ENCODE data around the gene GALNT14. TPM values are rescaled to one million over a fixed set of nuclear protein-coding genes. Genes with fewer than 3 reads are reported as not detected.

Gene GALNT14
- total RNA-seq, 1 donor, result 0.72 TPM

GRCh38 chr2:31136000-31136399 is 2.2 kb downstream of the GALNT14 start:
- TF ChIP-seq CTCF (IDR thresholded peaks at IDR 0.05; ENCODE audit: insufficient read depth, low read length), result no peak
- H3K4me3 ChIP-seq (ENCODE audit: low read depth, low read length), result no peak overlapping the region
- no peak for DNase-seq (ENCODE audit: low read depth)

GRCh38 chr2:31134480-31134879 is 3.8 kb downstream of the GALNT14 start:
- DNase-seq (ENCODE audit: low read depth), result no peak
- no peak overlapping the region for H3K4me3 ChIP-seq (ENCODE audit: low read depth, low read length)
- no peak for TF ChIP-seq CTCF (IDR thresholded peaks at IDR 0.05; ENCODE audit: insufficient read depth, low read length)

GRCh38 chr2:31132786-31133185 is 5.5 kb downstream of the GALNT14 start:
- no peak for DNase-seq (ENCODE audit: low read depth)
- TF ChIP-seq CTCF (IDR thresholded peaks at IDR 0.05; ENCODE audit: insufficient read depth, low read length), result no peak
- H3K4me3 ChIP-seq (ENCODE audit: low read depth, low read length), result no peak overlapping the region

GRCh38 chr2:31131871-31132270 is 6.4 kb downstream of the GALNT14 start:
- no peak for DNase-seq (ENCODE audit: low read depth)
- H3K4me3 ChIP-seq (ENCODE audit: low read depth, low read length), result no peak overlapping the region

GRCh38 chr2:31129375-31130171 is 8.7 kb downstream of the GALNT14 start:
- no peak for DNase-seq (ENCODE audit: low read depth)
- no peak overlapping the region for H3K4me3 ChIP-seq (ENCODE audit: low read depth, low read length)

More at GRCh38 chr2:31131871-31132270, 6.4 kb downstream of the GALNT14 start:
- no peak for TF ChIP-seq CTCF (IDR thresholded peaks at IDR 0.05; ENCODE audit: insufficient read depth, low read length)

GRCh38 chr2:31127931-31128330 is 10.3 kb downstream of the GALNT14 start:
- TF ChIP-seq CTCF (IDR thresholded peaks at IDR 0.05; ENCODE audit: insufficient read depth, low read length), result no peak
- DNase-seq (ENCODE audit: low read depth), result no peak
- H3K4me3 ChIP-seq (ENCODE audit: low read depth, low read length), result no peak overlapping the region

More at GRCh38 chr2:31129375-31130171, 8.7 kb downstream of the GALNT14 start:
- TF ChIP-seq CTCF (IDR thresholded peaks at IDR 0.05; ENCODE audit: insufficient read depth, low read length), result no peak

Measured in fibroblast of the aortic adventitia (primary cell).